ENCODE measurements around the gene PTPRF.

The PTPRF gene

GRCh38 chr1:43605157-43605556 lies 74.5 kb downstream of the PTPRF start:
- ChIA-PET POLR2A (no interaction called here), CTCF (no interaction called here)
- Histone ChIP-seq H3K9me3 (ENCODE audit: control extremely low read depth in 1 of 5, control insufficient read depth in 4 of 5, insufficient read depth in 2 of 5, low read depth in 1 of 5, low read length in 4 of 5) (no peaks in the 10 kb centered on the region), H3K27ac (ENCODE audit: insufficient read depth in 1 of 2, low read depth in 1 of 2, low read length in 2 of 2, poor library complexity in 1 of 2, severe bottlenecking in 2 of 2) (no peak overlapping the region), H3K4me1 (ENCODE audit: control extremely low read depth in 1 of 4, control insufficient read depth in 4 of 4, insufficient read depth in 4 of 4, low read length in 3 of 4) (no peaks in the 10 kb centered on the region), H3K36me3 (ENCODE audit: control insufficient read depth in 4 of 4, insufficient read depth in 4 of 4, low read length in 3 of 4) (no peaks in the 10 kb centered on the region), H3K4me3 (ENCODE audit: control insufficient read depth in 1 of 7, extremely low read depth in 1 of 7, insufficient read depth in 4 of 7, low read depth in 2 of 7, low read length in 6 of 7) (no peak overlapping the region), H3K27me3 (replicated peaks in 2 of 5; ENCODE audit: control insufficient read depth in 4 of 5, insufficient read depth in 5 of 5, low read length in 4 of 5) (no peaks in the 10 kb centered on the region)
- no peak for DNase-seq
- WGBS (ENCODE audit: insufficient coverage), result 97% methylated on average over 17 of the region's 18 CpGs

DNA sequence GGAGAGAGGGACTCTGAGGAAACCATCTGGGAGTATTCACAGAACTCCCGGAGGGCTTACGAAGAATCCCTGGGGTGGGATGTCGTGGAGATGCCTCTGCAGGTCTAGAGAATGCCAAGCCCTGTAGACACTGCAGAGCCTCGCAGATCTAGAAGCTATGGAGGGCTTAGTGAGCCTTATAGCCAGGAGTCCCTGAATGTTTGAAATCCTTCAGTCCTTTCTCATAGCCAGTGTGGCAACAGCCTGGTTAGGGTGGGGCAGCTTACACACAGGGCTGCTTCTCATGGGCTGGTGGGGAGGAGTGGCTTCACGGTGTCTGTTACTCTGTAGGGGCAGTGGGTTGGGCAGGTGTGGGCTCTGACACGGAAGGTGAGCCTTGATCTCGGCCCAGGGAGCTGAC lies 75.1 kb downstream of the PTPRF start:
- DNase-seq, result no peak
- 98% methylated on average over 6 of the region's 7 CpGs for WGBS (ENCODE audit: insufficient coverage)
- Histone ChIP-seq H3K9me3 (ENCODE audit: control extremely low read depth in 1 of 5, control insufficient read depth in 4 of 5, insufficient read depth in 2 of 5, low read depth in 1 of 5, low read length in 4 of 5) (no peaks in the 10 kb centered on the region), H3K4me3 (ENCODE audit: control insufficient read depth in 1 of 7, extremely low read depth in 1 of 7, insufficient read depth in 4 of 7, low read depth in 2 of 7, low read length in 6 of 7) (no peak overlapping the region), H3K27me3 (replicated peaks in 2 of 5; ENCODE audit: control insufficient read depth in 4 of 5, insufficient read depth in 5 of 5, low read length in 4 of 5) (no peaks in the 10 kb centered on the region), H3K27ac (ENCODE audit: insufficient read depth in 1 of 2, low read depth in 1 of 2, low read length in 2 of 2, poor library complexity in 1 of 2, severe bottlenecking in 2 of 2) (no peak overlapping the region), H3K4me1 (ENCODE audit: control extremely low read depth in 1 of 4, control insufficient read depth in 4 of 4, insufficient read depth in 4 of 4, low read length in 3 of 4) (no peaks in the 10 kb centered on the region), H3K36me3 (ENCODE audit: control insufficient read depth in 4 of 4, insufficient read depth in 4 of 4, low read length in 3 of 4) (no peaks in the 10 kb centered on the region)
- ChIA-PET CTCF (interaction anchor here (0.5 kb wide), 1 partner anchor 555 kb away, joined by 3 read pairs; no protein-coding TSS in a partner anchor), POLR2A (no interaction called here)

DNA sequence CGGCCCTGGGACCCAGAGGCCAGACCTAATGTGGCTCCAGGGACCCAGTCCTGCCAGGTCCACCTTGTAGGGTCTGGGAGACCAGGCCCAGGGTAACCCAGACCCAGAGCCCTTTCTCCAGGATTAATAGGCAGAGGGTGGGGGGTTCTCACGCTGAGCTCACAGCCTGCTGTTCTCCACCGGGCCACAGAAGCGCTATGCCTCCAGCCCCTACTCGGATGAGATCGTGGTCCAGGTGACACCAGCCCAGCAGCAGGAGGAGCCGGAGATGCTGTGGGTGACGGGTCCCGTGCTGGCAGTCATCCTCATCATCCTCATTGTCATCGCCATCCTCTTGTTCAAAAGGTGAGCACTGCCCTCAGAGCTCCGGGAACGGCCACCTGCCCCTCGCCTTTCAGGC lies 75.9 kb downstream of the PTPRF start:
- Histone ChIP-seq H3K9me3 (ENCODE audit: control extremely low read depth in 1 of 5, control insufficient read depth in 4 of 5, insufficient read depth in 2 of 5, low read depth in 1 of 5, low read length in 4 of 5) (no peaks in the 10 kb centered on the region), H3K36me3 (ENCODE audit: control insufficient read depth in 4 of 4, insufficient read depth in 4 of 4, low read length in 3 of 4) (no peaks in the 10 kb centered on the region), H3K4me3 (ENCODE audit: control insufficient read depth in 1 of 7, extremely low read depth in 1 of 7, insufficient read depth in 4 of 7, low read depth in 2 of 7, low read length in 6 of 7) (no peak overlapping the region), H3K27me3 (replicated peaks in 2 of 5; ENCODE audit: control insufficient read depth in 4 of 5, insufficient read depth in 5 of 5, low read length in 4 of 5) (no peaks in the 10 kb centered on the region), H3K4me1 (ENCODE audit: control extremely low read depth in 1 of 4, control insufficient read depth in 4 of 4, insufficient read depth in 4 of 4, low read length in 3 of 4) (no peaks in the 10 kb centered on the region), H3K27ac (ENCODE audit: insufficient read depth in 1 of 2, low read depth in 1 of 2, low read length in 2 of 2, poor library complexity in 1 of 2, severe bottlenecking in 2 of 2) (no peak overlapping the region)
- 98% methylated on average over 13 of the region's 13 CpGs for WGBS (ENCODE audit: insufficient coverage)
- CTCF ChIA-PET, result interaction anchor here (0.9 kb wide), 1 partner anchor 77 kb away, joined by 3 read pairs; no protein-coding TSS in a partner anchor
- no peak for DNase-seq
- POLR2A ChIA-PET, result interaction anchor here (0.6 kb wide), 1 partner anchor 23 kb away, joined by 3 read pairs; no protein-coding TSS in a partner anchor

DNA sequence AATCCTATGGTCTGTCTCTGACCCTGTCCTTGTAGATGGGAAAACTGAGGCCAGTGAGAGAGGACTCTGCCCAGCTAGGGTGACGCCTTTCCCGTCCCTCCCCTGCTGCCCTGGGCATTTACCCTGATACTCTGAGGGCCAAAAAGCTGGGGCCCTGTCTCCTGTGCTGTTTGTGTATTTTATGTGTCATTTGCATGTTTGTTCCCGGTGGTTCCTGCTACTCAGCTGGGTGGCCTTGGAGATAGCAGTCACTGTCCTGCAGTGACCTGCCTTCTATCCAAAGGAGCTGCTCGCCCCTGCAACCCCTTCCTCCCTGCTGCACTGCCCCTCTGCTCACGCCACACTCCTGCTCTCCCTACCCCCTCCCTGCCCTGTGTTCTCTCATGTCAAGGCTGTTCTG lies 78.1 kb downstream of the PTPRF start:
- Histone ChIP-seq H3K4me1 (ENCODE audit: control extremely low read depth in 1 of 4, control insufficient read depth in 4 of 4, insufficient read depth in 4 of 4, low read length in 3 of 4) (no peaks in the 10 kb centered on the region), H3K27me3 (replicated peaks in 2 of 5; ENCODE audit: control insufficient read depth in 4 of 5, insufficient read depth in 5 of 5, low read length in 4 of 5) (no peaks in the 10 kb centered on the region), H3K27ac (ENCODE audit: insufficient read depth in 1 of 2, low read depth in 1 of 2, low read length in 2 of 2, poor library complexity in 1 of 2, severe bottlenecking in 2 of 2) (no peak overlapping the region), H3K9me3 (ENCODE audit: control extremely low read depth in 1 of 5, control insufficient read depth in 4 of 5, insufficient read depth in 2 of 5, low read depth in 1 of 5, low read length in 4 of 5) (no peaks in the 10 kb centered on the region), H3K4me3 (ENCODE audit: control insufficient read depth in 1 of 7, extremely low read depth in 1 of 7, insufficient read depth in 4 of 7, low read depth in 2 of 7, low read length in 6 of 7) (no peak overlapping the region), H3K36me3 (ENCODE audit: control insufficient read depth in 4 of 4, insufficient read depth in 4 of 4, low read length in 3 of 4) (no peaks in the 10 kb centered on the region)
- 93% methylated on average over 3 of the region's 5 CpGs for WGBS (ENCODE audit: insufficient coverage)
- CTCF ChIA-PET, result no interaction called here
- POLR2A ChIA-PET, result no interaction called here
- no peak for DNase-seq

- no peaks in the 10 kb centered on the region for H3K9me3 ChIP-seq (ENCODE audit: control extremely low read depth in 1 of 5, control insufficient read depth in 4 of 5, insufficient read depth in 2 of 5, low read depth in 1 of 5, low read length in 4 of 5)
- no peaks in the 10 kb centered on the region for H3K27me3 ChIP-seq (replicated peaks in 2 of 5; ENCODE audit: control insufficient read depth in 4 of 5, insufficient read depth in 5 of 5, low read length in 4 of 5)
- no peaks in the 10 kb centered on the region for H3K4me1 ChIP-seq (ENCODE audit: control extremely low read depth in 1 of 4, control insufficient read depth in 4 of 4, insufficient read depth in 4 of 4, low read length in 3 of 4)
- H3K36me3 ChIP-seq (ENCODE audit: control insufficient read depth in 4 of 4, insufficient read depth in 4 of 4, low read length in 3 of 4), result no peaks in the 10 kb centered on the region
- POLR2A ChIA-PET, result no interaction called here
- no peak overlapping the region for H3K27ac ChIP-seq (ENCODE audit: insufficient read depth in 1 of 2, low read depth in 1 of 2, low read length in 2 of 2, poor library complexity in 1 of 2, severe bottlenecking in 2 of 2)
- WGBS (ENCODE audit: insufficient coverage), result 93% methylated on average over 1 of the region's 5 CpGs
- H3K4me3 ChIP-seq (ENCODE audit: control insufficient read depth in 1 of 7, extremely low read depth in 1 of 7, insufficient read depth in 4 of 7, low read depth in 2 of 7, low read length in 6 of 7), result no peak overlapping the region
- no peak for DNase-seq
- CTCF ChIA-PET, result no interaction called here
These were observed 79.7 kb downstream of the PTPRF start for GRCh38 chr1:43610339-43610738.

GRCh38 chr1:43611950-43612349 lies 81.3 kb downstream of the PTPRF start:
- ChIA-PET POLR2A (no interaction called here), CTCF (no interaction called here)
- H3K27me3 ChIP-seq (replicated peaks in 2 of 5; ENCODE audit: control insufficient read depth in 4 of 5, insufficient read depth in 5 of 5, low read length in 4 of 5), result no peaks in the 10 kb centered on the region
- DNase-seq, result peak in 1 of 3 donors; percentile 2
- no peaks in the 10 kb centered on the region for H3K4me1 ChIP-seq (ENCODE audit: control extremely low read depth in 1 of 4, control insufficient read depth in 4 of 4, insufficient read depth in 4 of 4, low read length in 3 of 4)
- no peaks in the 10 kb centered on the region for H3K9me3 ChIP-seq (ENCODE audit: control extremely low read depth in 1 of 5, control insufficient read depth in 4 of 5, insufficient read depth in 2 of 5, low read depth in 1 of 5, low read length in 4 of 5)
- H3K4me3 ChIP-seq (ENCODE audit: control insufficient read depth in 1 of 7, extremely low read depth in 1 of 7, insufficient read depth in 4 of 7, low read depth in 2 of 7, low read length in 6 of 7), result no peak overlapping the region
- H3K27ac ChIP-seq (ENCODE audit: insufficient read depth in 1 of 2, low read depth in 1 of 2, low read length in 2 of 2, poor library complexity in 1 of 2, severe bottlenecking in 2 of 2), result no peak overlapping the region
- H3K36me3 ChIP-seq (ENCODE audit: control insufficient read depth in 4 of 4, insufficient read depth in 4 of 4, low read length in 3 of 4), result no peaks in the 10 kb centered on the region
- WGBS (ENCODE audit: insufficient coverage), result 94% methylated on average over 6 of the region's 7 CpGs

GRCh38 chr1:43612406-43612805 lies 81.7 kb downstream of the PTPRF start:
- Histone ChIP-seq H3K4me1 (ENCODE audit: control extremely low read depth in 1 of 4, control insufficient read depth in 4 of 4, insufficient read depth in 4 of 4, low read length in 3 of 4) (no peaks in the 10 kb centered on the region), H3K36me3 (ENCODE audit: control insufficient read depth in 4 of 4, insufficient read depth in 4 of 4, low read length in 3 of 4) (no peaks in the 10 kb centered on the region), H3K27me3 (replicated peaks in 2 of 5; ENCODE audit: control insufficient read depth in 4 of 5, insufficient read depth in 5 of 5, low read length in 4 of 5) (no peaks in the 10 kb centered on the region), H3K9me3 (ENCODE audit: control extremely low read depth in 1 of 5, control insufficient read depth in 4 of 5, insufficient read depth in 2 of 5, low read depth in 1 of 5, low read length in 4 of 5) (no peaks in the 10 kb centered on the region), H3K27ac (ENCODE audit: insufficient read depth in 1 of 2, low read depth in 1 of 2, low read length in 2 of 2, poor library complexity in 1 of 2, severe bottlenecking in 2 of 2) (no peak overlapping the region), H3K4me3 (ENCODE audit: control insufficient read depth in 1 of 7, extremely low read depth in 1 of 7, insufficient read depth in 4 of 7, low read depth in 2 of 7, low read length in 6 of 7) (no peak overlapping the region)
- CTCF ChIA-PET, result no interaction called here
- 96% methylated on average over 12 of the region's 15 CpGs for WGBS (ENCODE audit: insufficient coverage)
- POLR2A ChIA-PET, result no interaction called here
- no peak for DNase-seq

Data from common myeloid progenitor, CD34-positive (primary cell).